ENCODE data around the gene TBPL1.
"Not testable (repeated sequence)": the region's sequence is repeated elsewhere in the genome, so short reads cannot be mapped to it uniquely, and the experiment has no call there.

Gene TBPL1

GRCh38 chr6:133959667-133960368 is 6.8 kb downstream of the TBPL1 start:
- Mint-ChIP-seq H3K4me3 (no peak overlapping the region), H3K4me1 (ENCODE audit: low read depth) (peaks cover 76% of the 10 kb centered on the region), H3K9me3 (ENCODE audit: low read depth) (no peaks in the 10 kb centered on the region)

GRCh38 chr6:133961831-133962230 is 8.8 kb downstream of the TBPL1 start:
- Mint-ChIP-seq H3K4me1 (ENCODE audit: low read depth) (peaks cover 76% of the 10 kb centered on the region), H3K27me3 (no peaks in the 10 kb centered on the region), H3K27ac (peak overlapping the region; percentile 58), H3K9me3 (ENCODE audit: low read depth) (no peaks in the 10 kb centered on the region), H3K4me3 (no peak overlapping the region), H3K36me3 (no peaks in the 10 kb centered on the region)

More at GRCh38 chr6:133959667-133960368, 6.8 kb downstream of the TBPL1 start:
- no peak overlapping the region for H3K27ac Mint-ChIP-seq
- no peaks in the 10 kb centered on the region for H3K27me3 Mint-ChIP-seq
- H3K36me3 Mint-ChIP-seq = no peaks in the 10 kb centered on the region

GRCh38 chr6:133964052-133964451 is 11.0 kb downstream of the TBPL1 start:
- Mint-ChIP-seq H3K27ac (peak overlapping the region; percentile 16), H3K4me1 (ENCODE audit: low read depth) (peaks cover 75% of the 10 kb centered on the region), H3K4me3 (no peak overlapping the region), H3K9me3 (ENCODE audit: low read depth) (no peaks in the 10 kb centered on the region), H3K27me3 (no peaks in the 10 kb centered on the region), H3K36me3 (no peaks in the 10 kb centered on the region)

GRCh38 chr6:133964702-133965101 is 11.7 kb downstream of the TBPL1 start:
- Mint-ChIP-seq H3K27ac (peak overlapping the region; percentile 69), H3K36me3 (no peaks in the 10 kb centered on the region), H3K9me3 (ENCODE audit: low read depth) (no peaks in the 10 kb centered on the region), H3K27me3 (no peaks in the 10 kb centered on the region), H3K4me3 (no peak overlapping the region), H3K4me1 (ENCODE audit: low read depth) (peaks cover 75% of the 10 kb centered on the region)

GRCh38 chr6:133965817-133966360 is 12.9 kb downstream of the TBPL1 start:
- Mint-ChIP-seq H3K4me1 (ENCODE audit: low read depth) (peaks cover 71% of the 10 kb centered on the region), H3K9me3 (ENCODE audit: low read depth) (no peaks in the 10 kb centered on the region), H3K4me3 (no peak overlapping the region), H3K36me3 (no peaks in the 10 kb centered on the region), H3K27ac (peak overlapping the region; percentile 75), H3K27me3 (no peaks in the 10 kb centered on the region)

DNA sequence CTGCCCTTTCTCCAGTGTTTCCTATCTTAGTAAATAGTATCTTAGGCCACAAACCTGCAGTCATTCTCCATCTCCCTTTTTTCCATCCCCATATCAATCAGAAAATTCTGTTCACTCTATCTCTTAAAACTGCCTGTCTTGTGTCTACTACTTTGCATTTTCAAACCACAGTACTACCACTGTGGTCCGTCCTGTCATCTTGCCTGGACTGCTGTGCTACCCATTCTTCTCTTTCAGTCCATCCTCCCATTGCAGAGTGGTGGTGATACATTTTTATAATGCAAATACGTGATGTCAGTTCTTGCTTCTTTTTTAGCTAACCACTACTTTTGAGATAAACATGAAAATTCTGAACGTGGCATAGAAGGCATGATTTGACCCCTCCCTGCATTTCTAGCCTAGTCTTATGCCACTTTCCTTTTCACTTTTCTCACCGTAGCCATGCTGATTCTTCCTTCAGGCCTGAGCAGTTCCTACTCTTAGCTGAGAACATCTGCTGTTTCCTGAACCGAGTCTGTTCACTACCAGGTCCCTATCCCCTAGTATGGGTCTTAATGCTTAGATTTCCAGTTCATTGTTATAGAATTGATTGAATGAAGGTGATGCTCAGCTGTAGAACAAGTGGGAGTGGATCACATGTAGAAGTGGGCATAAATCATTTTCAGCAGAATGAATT is 13.8 kb downstream of the TBPL1 start:
- no peaks in the 10 kb centered on the region for H3K36me3 Mint-ChIP-seq
- H3K27ac Mint-ChIP-seq = peak overlapping the region; percentile 51
- no peak overlapping the region for H3K4me3 Mint-ChIP-seq
- H3K27me3 Mint-ChIP-seq = no peaks in the 10 kb centered on the region
- H3K9me3 Mint-ChIP-seq (ENCODE audit: low read depth) = no peaks in the 10 kb centered on the region
- peaks cover 72% of the 10 kb centered on the region for H3K4me1 Mint-ChIP-seq (ENCODE audit: low read depth)

DNA sequence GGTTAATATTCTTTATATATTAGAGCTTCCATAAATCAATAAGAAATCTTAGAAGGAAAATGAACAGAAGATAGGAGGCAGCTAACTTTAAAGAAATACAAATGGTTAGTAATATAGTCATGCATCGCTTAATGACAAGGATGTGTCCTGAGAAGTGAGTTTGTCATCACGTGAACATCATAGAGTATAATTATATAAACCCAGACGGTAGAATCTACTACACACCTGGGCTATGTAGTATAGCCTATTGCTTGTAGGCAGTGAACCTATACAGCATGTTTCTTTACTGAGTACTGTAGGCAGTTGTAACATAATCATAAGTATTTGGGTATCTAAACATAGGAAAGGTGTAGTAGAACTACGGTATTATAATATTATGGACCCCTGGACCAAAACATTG is 14.3 kb downstream of the TBPL1 start:
- Mint-ChIP-seq H3K27ac (peak overlapping the region; percentile 51), H3K27me3 (no peaks in the 10 kb centered on the region), H3K36me3 (no peaks in the 10 kb centered on the region), H3K9me3 (ENCODE audit: low read depth) (no peaks in the 10 kb centered on the region), H3K4me3 (no peak overlapping the region), H3K4me1 (ENCODE audit: low read depth) (peaks cover 72% of the 10 kb centered on the region)

GRCh38 chr6:133967835-133968234 is 14.8 kb downstream of the TBPL1 start:
- H3K4me1 Mint-ChIP-seq (ENCODE audit: low read depth) = peaks cover 70% of the 10 kb centered on the region
- H3K36me3 Mint-ChIP-seq; H3K27ac Mint-ChIP-seq; H3K4me3 Mint-ChIP-seq; H3K9me3 Mint-ChIP-seq (ENCODE audit: low read depth); H3K27me3 Mint-ChIP-seq: not testable (repeated sequence)

- Mint-ChIP-seq H3K36me3 (no peaks in the 10 kb centered on the region), H3K4me1 (ENCODE audit: low read depth) (peaks cover 69% of the 10 kb centered on the region), H3K9me3 (ENCODE audit: low read depth) (no peaks in the 10 kb centered on the region), H3K4me3 (peak overlapping the region; percentile 20), H3K27me3 (no peaks in the 10 kb centered on the region), H3K27ac (peak overlapping the region; percentile 36)
Measured at GRCh38 chr6:133969285-133969920, 16.4 kb downstream of the TBPL1 start.

DNA sequence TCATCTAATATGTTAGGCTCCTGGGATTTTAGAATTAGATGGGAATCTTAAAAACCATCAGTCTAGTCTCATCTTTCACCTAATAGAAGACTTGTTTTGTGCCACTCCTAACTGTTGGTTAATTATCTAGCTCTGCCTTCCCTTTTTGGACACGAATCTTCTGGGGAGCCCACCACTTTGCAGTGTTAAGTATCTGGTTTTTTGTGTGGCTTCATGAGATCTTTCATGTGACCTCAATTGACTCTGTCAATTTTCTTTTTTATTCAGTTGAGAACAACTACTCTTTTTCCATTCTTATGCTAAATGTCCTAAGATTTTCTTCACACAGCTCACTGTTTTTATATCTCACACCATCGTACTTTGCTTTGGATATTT is 16.9 kb downstream of the TBPL1 start:
- Mint-ChIP-seq H3K27me3 (no peaks in the 10 kb centered on the region), H3K4me3 (peak overlapping the region; percentile 9), H3K9me3 (ENCODE audit: low read depth) (no peaks in the 10 kb centered on the region), H3K27ac (peak overlapping the region; percentile 62), H3K4me1 (ENCODE audit: low read depth) (peaks cover 65% of the 10 kb centered on the region), H3K36me3 (no peaks in the 10 kb centered on the region)

DNA sequence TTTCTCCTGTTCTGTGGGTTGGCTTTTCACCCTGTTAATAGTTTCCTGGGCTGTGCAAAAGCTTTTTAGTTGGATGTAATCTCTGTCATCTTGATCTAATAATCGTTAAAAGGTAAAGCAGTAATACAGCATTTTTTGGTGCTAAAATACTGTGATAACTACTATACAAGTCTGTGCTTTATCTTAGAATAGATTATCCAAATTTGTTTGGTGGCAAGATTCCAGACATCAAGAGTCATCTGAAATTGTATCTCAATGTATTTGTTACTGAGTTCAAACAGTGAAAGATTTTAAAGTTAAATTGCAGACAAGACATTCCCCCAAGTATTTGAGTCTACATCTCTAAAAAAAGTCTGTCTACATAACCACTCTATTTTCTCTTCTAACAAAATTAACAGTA is 18.8 kb downstream of the TBPL1 start:
- Mint-ChIP-seq H3K36me3 (peaks cover 3% of the 10 kb centered on the region), H3K4me1 (ENCODE audit: low read depth) (peaks cover 55% of the 10 kb centered on the region), H3K9me3 (ENCODE audit: low read depth) (no peaks in the 10 kb centered on the region), H3K27ac (peak overlapping the region; percentile 34), H3K4me3 (no peak overlapping the region), H3K27me3 (no peaks in the 10 kb centered on the region)

DNA sequence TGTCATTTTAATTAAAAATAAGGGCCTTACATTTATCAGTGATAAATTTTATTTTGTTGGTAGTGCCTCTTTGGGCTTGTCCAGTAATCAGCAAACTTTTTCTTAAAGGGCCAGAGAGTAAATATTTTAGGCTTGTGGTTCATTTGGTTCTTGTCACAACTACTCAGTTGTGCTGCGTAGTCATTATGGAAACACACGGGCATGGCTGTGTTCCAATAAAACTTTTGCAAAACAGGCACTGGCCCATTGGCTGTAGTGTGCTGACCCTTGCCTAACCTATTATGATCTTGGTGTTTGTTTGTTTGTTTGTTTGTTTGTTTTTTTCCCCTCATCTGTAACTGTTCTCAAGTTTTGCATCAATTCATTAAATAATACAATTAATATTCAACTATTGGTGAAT is 19.4 kb downstream of the TBPL1 start:
- Mint-ChIP-seq H3K36me3 (peaks cover 3% of the 10 kb centered on the region), H3K27ac (peak overlapping the region; percentile 29), H3K27me3 (no peaks in the 10 kb centered on the region), H3K4me3 (no peak overlapping the region), H3K4me1 (ENCODE audit: low read depth) (peaks cover 53% of the 10 kb centered on the region), H3K9me3 (ENCODE audit: low read depth) (no peaks in the 10 kb centered on the region)

DNA sequence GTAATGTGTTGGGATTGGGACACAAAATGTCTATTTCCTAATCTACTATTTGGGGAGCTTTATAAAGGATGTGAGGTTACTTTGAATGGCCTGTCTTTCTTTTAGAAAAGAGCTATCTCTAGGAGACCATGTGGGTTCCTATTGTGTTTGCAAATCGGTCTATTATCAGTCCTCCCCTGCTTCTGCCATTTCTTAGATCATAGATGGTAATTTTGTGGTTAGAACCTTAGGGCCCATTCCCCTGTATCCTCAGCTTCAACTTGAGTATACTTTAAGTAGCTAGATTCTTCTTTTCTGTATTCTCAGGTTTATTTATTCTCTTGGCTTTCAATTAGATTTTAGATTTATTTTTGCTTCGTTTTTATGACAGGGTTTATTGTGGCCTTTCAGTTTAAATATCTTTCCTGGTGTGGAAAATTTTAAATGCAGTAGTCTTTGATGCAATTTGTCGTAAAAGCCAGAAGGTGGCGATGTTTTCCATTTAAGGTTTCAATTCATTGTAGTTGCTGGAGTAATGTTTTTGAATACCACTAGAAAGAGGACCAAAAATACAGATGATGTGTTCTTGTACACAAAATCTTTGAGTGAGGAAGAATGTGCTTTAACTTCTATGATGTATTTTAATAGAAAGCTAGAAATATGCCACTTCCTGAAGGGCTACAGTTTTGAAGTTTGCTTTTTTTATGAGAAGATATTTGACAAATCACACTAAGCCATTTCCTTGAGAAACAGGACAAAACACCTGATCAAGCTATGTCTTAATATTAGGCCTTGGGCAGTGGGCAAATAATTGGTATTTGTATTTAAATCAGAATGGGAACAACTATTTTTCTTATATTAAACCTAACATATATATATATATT is 20.3 kb downstream of the TBPL1 start:
- Mint-ChIP-seq H3K4me3 (no peak overlapping the region), H3K27ac (no peak overlapping the region), H3K36me3 (peaks cover 3% of the 10 kb centered on the region), H3K27me3 (no peaks in the 10 kb centered on the region), H3K4me1 (ENCODE audit: low read depth) (peaks cover 55% of the 10 kb centered on the region), H3K9me3 (ENCODE audit: low read depth) (no peaks in the 10 kb centered on the region)

GRCh38 chr6:133977983-133978895 is 25.2 kb downstream of the TBPL1 start:
- peak overlapping the region; percentile 30 for H3K27ac Mint-ChIP-seq
- H3K4me1 Mint-ChIP-seq (ENCODE audit: low read depth) = peaks cover 41% of the 10 kb centered on the region
- peaks cover 6% of the 10 kb centered on the region for H3K36me3 Mint-ChIP-seq
- H3K27me3 Mint-ChIP-seq = no peaks in the 10 kb centered on the region
- no peak overlapping the region for H3K4me3 Mint-ChIP-seq
- no peaks in the 10 kb centered on the region for H3K9me3 Mint-ChIP-seq (ENCODE audit: low read depth)
